NT2/D1 (cell line): ENCODE data around the gene PLA2G4D.

Source experiments
- SUZ12 ChIP-seq: IDR thresholded peaks from 2 replicates; pipeline ENCODE4 v1.6.1; 2011; ENCODE audit not compliant: insufficient read length, insufficient read depth; ENCODE audit errors: extremely low read depth
- YY1 ChIP-seq: IDR thresholded peaks from 2 replicates; pipeline ENCODE4 v1.6.1; 2011; ENCODE audit not compliant: insufficient read length, insufficient read depth
- ZNF274 ChIP-seq: IDR thresholded peaks from 2 replicates; pipeline ENCODE4 v1.6.1; 2011; ENCODE audit warnings: mild to moderate bottlenecking, low read depth, low read length

DNA sequence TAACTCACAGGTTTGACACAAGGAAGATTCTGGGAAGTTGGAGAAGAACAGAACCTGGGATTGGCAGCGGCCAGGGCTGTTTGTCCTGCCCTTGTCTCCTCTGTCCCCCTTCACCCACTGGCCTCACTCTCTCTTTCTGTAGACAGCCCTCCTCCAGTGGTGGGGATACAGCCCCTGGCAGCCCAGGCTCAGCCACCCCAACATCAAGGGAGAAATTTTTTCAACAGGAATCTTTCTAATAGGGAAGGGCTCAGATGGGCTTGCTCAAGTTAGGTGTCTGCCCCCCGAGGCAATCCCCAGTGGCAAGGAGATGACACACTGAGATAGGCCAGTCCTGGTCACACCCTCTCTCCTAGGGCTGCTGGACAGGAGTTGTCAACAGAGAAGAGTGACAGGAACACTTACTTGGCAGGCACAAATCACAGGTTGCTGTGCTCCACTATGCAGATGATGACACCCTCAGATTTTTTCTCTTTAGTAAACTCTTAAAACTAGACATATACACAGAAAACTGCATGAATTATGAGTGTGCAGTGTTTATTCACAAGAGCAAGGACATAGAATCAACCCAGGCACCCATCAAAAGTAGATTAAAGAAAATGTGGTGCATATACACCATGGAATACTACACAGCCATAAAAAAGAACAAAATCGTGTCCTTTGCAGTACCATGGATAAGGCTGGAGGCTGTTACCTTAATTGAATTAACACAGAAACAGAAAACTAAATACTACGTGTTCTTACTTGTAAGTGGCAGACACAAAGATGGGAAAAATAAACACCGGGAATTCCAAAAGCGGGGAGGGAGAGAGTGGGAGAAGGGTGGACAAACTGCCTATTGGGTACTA, 36.3 kb downstream of the PLA2G4D start:
- TF ChIP-seq YY1 (no peak), SUZ12 (no peak), ZNF274 (no peak)
